Gastroesophageal sphincter (tissue), 4 donors: ENCODE measurements around the gene C19orf25. TPM values are rescaled to one million over a fixed set of nuclear protein-coding genes. Genes with fewer than 3 reads are reported as not detected.
A peak's percentile ranks its signal among the peaks of the same experiment; 100 is the strongest.

ENCODE experiments used
- ATAC-seq: fragments of 150-250 bp; one replicate; pipeline ENCODE4 v1.9.1; 2016; ENCODE audit warnings: mild to moderate bottlenecking, moderate library complexity
- H3K27ac ChIP-seq, 4 donors: fragments of 200-600 bp; sonication (generic) in 3 of 4; 1 replicate in 3 of 4; 2 replicates in 1 of 4; pipeline ENCODE4 v1.5.1; 2016 to 2019
- H3K27me3 ChIP-seq: fragments of 200-600 bp; sonication (generic); one replicate; pipeline ENCODE4 v1.5.1; 2019
- H3K36me3 ChIP-seq, 2 donors: fragments of 200-600 bp; sonication (generic); one replicate each; pipeline ENCODE4 v1.5.1; 2019; ENCODE audit warnings: control low read depth in 1 of 2
- H3K4me1 ChIP-seq, 3 donors: fragments of 200-600 bp; sonication (generic); 1 replicate in 2 of 3; 2 replicates in 1 of 3; pipeline ENCODE4 v1.5.1; 2016 to 2019; ENCODE audit warnings: control low read depth in 2 of 3
- H3K4me3 ChIP-seq, 2 donors: fragments of 200-600 bp; sonication (generic); one replicate each; pipeline ENCODE4 v1.5.1; 2019; ENCODE audit warnings: mild to moderate bottlenecking in 1 of 2, moderate library complexity in 1 of 2
- H3K9me3 ChIP-seq, 3 donors: fragments of 200-600 bp; sonication (generic); one replicate each; pipeline ENCODE4 v1.5.1; 2017 to 2019; ENCODE audit warnings: control low read depth in 2 of 3
- CTCF ChIP-seq, 4 experiments: fragments of 200-600 bp in 2 of 4; fragments of 450-650 bp in 2 of 4; sonication (generic) in 1 of 4; IDR thresholded peaks; one replicate each; pipeline ENCODE4 v1.5.1; 2017 to 2019; ENCODE audit warnings: antibody characterized with exemption in 4 of 4, mild to moderate bottlenecking in 2 of 4, moderate library complexity in 2 of 4
- EP300 ChIP-seq: sonication (generic); formaldehyde crosslinking; IDR thresholded peaks from one replicate; pipeline ENCODE4 v1.6.1; 2017; ENCODE audit warnings: antibody characterized with exemption, mild to moderate bottlenecking
- POLR2A ChIP-seq, 2 donors: fragments of 450-650 bp; IDR thresholded peaks; one replicate each; pipeline ENCODE4 v1.6.1; 2017; ENCODE audit warnings: antibody characterized with exemption in 2 of 2, mild to moderate bottlenecking in 2 of 2, moderate library complexity in 1 of 2
- POLR2AphosphoS5 ChIP-seq: sonication (generic); formaldehyde crosslinking; IDR thresholded peaks from one replicate; pipeline ENCODE4 v1.6.1; 2017; ENCODE audit warnings: antibody characterized with exemption
- WGBS, 2 donors: methylation state at CpG; one replicate each; pipeline ENCODE4 v1.1.5; 2018; ENCODE audit warnings: low coverage in 1 of 2; 5-methylcytosine and 5-hydroxymethylcytosine counted together
- total RNA-seq, 4 donors: library from RNA; depleted of rRNA; stranded (reverse); fragments of >200 nt; gene quantifications; one replicate each; pipeline ENCODE4 v1.1.0, GENCODE V29; 2016

The C19orf25 gene
- total RNA-seq, 4 donors from 2014 or later, result 20.6 to 40.0 (median 28.2) TPM

DNA sequence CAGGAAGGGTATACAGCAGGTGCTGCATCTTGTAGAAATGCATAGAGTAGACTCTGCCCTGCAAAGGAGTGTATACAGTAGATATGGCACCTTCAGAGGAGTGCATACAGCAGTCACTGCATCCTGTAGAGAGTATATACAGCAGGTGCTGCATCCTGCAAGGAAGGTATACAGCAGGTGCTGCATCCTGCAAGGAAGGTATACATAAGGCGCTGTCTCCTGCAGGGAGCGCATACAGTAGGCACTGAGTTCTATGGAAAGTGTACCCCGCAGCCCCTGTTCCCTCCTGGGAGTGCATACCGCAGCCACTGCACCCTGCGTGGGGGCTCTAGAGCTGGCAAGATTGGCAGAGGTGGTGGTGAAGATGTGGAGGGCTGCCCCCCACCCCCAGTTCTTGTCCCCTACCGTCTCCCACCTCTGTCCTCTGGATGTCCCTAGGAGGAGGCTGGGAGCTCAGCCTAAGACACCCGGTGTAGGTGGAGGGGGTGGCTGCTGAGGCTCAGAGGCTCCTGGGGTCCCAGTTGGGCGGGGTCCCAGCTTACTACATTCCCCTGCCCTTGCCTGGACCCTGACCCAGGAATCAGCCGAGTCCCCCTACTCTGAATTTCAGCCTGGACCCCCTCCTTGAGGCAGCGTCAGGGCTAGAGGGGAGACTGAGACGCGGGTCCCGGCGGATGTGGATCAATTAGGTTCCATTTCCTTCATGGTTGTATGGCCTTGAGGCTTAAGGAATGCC lies 36.1 kb upstream of the C19orf25 start:
- ATAC-seq, result no peak
- WGBS, 2 donors, result 40 to 90% methylated on average over 1 to 4 of the region's 14 CpGs
- H3K4me3 ChIP-seq, result no peak overlapping the region
- no peak overlapping the region for H3K27ac ChIP-seq
- H3K36me3 ChIP-seq, result no peaks in the 10 kb centered on the region
- H3K27me3 ChIP-seq, result peaks cover 77% of the 10 kb centered on the region
- no peaks in the 10 kb centered on the region for H3K9me3 ChIP-seq
- TF ChIP-seq POLR2A (IDR thresholded peaks at IDR 0.05), result no peak
- TF ChIP-seq POLR2AphosphoS5, result no peak
- no peak for TF ChIP-seq EP300
- TF ChIP-seq CTCF (IDR thresholded peaks at IDR 0.05), result no peak
- peaks cover 0 to 36% (median 4%) of the 10 kb centered on the region in 3 donors for H3K4me1 ChIP-seq

DNA sequence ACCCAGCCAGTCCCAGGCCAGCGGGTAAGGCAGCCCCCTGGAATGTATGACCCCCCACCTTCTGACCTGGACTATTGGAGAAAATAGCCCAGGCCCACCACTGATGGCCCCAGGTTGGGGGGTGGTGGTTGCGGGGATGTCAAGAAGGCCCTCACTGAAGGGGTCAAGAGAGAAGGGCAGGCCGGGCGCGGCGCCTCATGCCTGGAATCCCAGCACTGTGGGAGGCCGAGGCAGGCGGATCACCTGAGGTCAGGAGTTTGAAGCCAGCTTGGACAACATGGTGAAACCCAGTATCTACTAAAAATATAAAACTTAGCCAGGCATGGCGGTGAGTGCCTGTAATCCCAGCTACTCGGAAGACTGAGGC lies 35.3 kb upstream of the C19orf25 start:
- no peaks in the 10 kb centered on the region for H3K36me3 ChIP-seq
- no peak overlapping the region for H3K27ac ChIP-seq
- no peak overlapping the region for H3K4me3 ChIP-seq
- WGBS, 2 donors, result 55% methylated on average over 2 of the region's 10 CpGs; no CpG with 5 or more reads in 1 of the 2 donors
- no peak for ATAC-seq
- H3K27me3 ChIP-seq, result peaks cover 75% of the 10 kb centered on the region
- H3K9me3 ChIP-seq, result no peaks in the 10 kb centered on the region
- TF ChIP-seq EP300 (no peak), POLR2A (IDR thresholded peaks at IDR 0.05) (no peak), CTCF (IDR thresholded peaks at IDR 0.05) (no peak), POLR2AphosphoS5 (no peak)
- H3K4me1 ChIP-seq, result peaks cover 0 to 38% (median 4%) of the 10 kb centered on the region in 3 donors

DNA sequence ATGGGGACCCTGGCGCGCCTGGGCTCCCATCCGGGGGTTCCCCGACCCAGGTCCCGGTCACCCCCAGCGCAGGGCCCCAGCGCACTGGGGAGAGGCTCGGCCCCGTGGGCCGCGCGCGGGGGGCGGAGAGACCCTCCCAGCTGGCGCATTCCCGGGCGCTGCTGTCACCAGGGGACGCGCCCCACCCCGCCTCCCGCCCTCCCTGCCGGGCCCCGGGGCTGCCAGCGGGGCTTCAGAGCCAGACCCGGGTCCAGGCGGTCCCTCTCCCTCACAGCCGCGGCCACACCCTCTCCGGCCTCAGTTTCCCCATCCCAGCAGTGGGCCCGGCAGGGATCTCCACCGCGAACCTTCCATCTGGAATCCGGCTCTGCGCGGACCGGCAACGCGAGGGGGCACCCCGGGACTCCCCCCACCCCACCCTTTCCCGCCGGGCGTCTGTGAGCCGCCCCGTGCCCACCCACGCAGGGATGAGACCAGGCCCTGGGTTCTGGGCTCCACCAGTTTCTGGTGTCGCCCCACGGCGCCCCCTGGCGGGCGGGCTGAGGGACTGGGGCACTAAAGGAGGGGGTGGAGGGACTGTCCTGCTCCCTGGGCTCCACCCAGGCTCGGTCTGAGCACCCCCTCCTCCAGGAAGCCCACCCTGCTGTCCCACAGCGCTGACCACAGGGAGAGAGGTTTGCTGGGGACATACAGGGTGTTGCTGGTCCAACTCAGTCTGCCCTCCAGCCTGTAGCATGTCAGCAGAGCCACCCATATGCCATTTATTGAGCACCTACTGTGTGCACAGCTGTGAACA lies 34.7 kb upstream of the C19orf25 start:
- TF ChIP-seq CTCF (IDR thresholded peaks at IDR 0.05) (peak in 3 of 4 experiments; percentile 41 to 77 (median 62)), EP300 (no peak), POLR2A (IDR thresholded peaks at IDR 0.05) (no peak), POLR2AphosphoS5 (no peak)
- no CpG with 5 or more reads among the region's 52 CpGs for WGBS, 2 donors
- ATAC-seq, result peak; percentile 50

GRCh38 chr19:1512671-1513498 lies 33.9 kb upstream of the C19orf25 start, which contains the start of gene ADAMTSL5:
Gene ADAMTSL5 (minus strand): TSS chr19:1513019. CDS start chr19:1510943, 2,076 bp downstream.
- no peaks in the 10 kb centered on the region for H3K9me3 ChIP-seq
- H3K27me3 ChIP-seq, result peaks cover 71% of the 10 kb centered on the region
- H3K4me3 ChIP-seq, result peak within 1 kb of the TSS; percentile 23 to 62
- TF ChIP-seq CTCF (IDR thresholded peaks at IDR 0.05) (peak in 1 of 4 experiments; percentile 8), POLR2A (IDR thresholded peaks at IDR 0.05) (peak in 1 of 2 donors; percentile 25), EP300 (no peak), POLR2AphosphoS5 (no peak)
- peak within 1 kb of the TSS in 3 of 4 donors; percentile 74 to 82 (median 75) for H3K27ac ChIP-seq
- no CpG with 5 or more reads among the region's 78 CpGs for WGBS, 2 donors
- peak; percentile 79 for ATAC-seq
- no peaks in the 10 kb centered on the region for H3K36me3 ChIP-seq
- H3K4me1 ChIP-seq, result peaks cover 0 to 48% (median 4%) of the 10 kb centered on the region in 3 donors

More for the DNA sequence above, 34.7 kb upstream of the C19orf25 start:
- no peaks in the 10 kb centered on the region for H3K9me3 ChIP-seq
- H3K4me1 ChIP-seq, result peaks cover 0 to 39% (median 4%) of the 10 kb centered on the region in 3 donors
- peak overlapping the region; percentile 23 to 62 for H3K4me3 ChIP-seq
- no peaks in the 10 kb centered on the region for H3K36me3 ChIP-seq
- peak overlapping the region in 3 of 4 donors; percentile 74 to 82 (median 75) for H3K27ac ChIP-seq
- peaks cover 75% of the 10 kb centered on the region for H3K27me3 ChIP-seq
